Hematopoietic multipotent progenitor cell treated with erythropoietin and hydrocortisone succinate and interleukin-3 and kit ligand, for 17 days (in vitro differentiated cells): ENCODE measurements around the gene CTDSPL.
"Not testable (repeated sequence)": the region's sequence is repeated elsewhere in the genome, so short reads cannot be mapped to it uniquely, and the experiment has no call there.

Source experiments
- DNase-seq: peaks from one replicate; pipeline ENCODE4 v3.0.0-alpha.2; 2015; ENCODE audit warnings: low spot score

Gene CTDSPL

GRCh38 chr3:38018296-38019266 is 156.9 kb downstream of the CTDSPL start:
- no peak for DNase-seq

GRCh38 chr3:38019658-38020341 is 158.1 kb downstream of the CTDSPL start:
- no peak for DNase-seq

GRCh38 chr3:38020342-38020726 is 158.7 kb downstream of the CTDSPL start:
- DNase-seq = no peak

- no peak for DNase-seq
These were observed 159.5 kb downstream of the CTDSPL start for GRCh38 chr3:38021196-38021595.

- DNase-seq = no peak
These were observed 160.6 kb downstream of the CTDSPL start for GRCh38 chr3:38022301-38022700.

- no peak for DNase-seq
These were observed 161.4 kb downstream of the CTDSPL start for GRCh38 chr3:38022896-38023709.

GRCh38 chr3:38026856-38027255 is 165.2 kb downstream of the CTDSPL start:
- no peak for DNase-seq

- DNase-seq = no peak
These were observed 166.1 kb downstream of the CTDSPL start for GRCh38 chr3:38027466-38028465.

GRCh38 chr3:38028621-38029361 is 167.1 kb downstream of the CTDSPL start:
- no peak for DNase-seq

GRCh38 chr3:38029400-38030125 is 167.9 kb downstream of the CTDSPL start, which contains the start of gene PLCD1:
Gene PLCD1, minus strand, starts transcription at chr3:38029642. Its CDS starts 103 bp downstream, at chr3:38029539.
- no peak for DNase-seq

GRCh38 chr3:38030126-38031021 is 168.7 kb downstream of the CTDSPL start:
- DNase-seq = no peak

- no peak for DNase-seq
These were observed 169.6 kb downstream of the CTDSPL start for GRCh38 chr3:38031022-38031994.

- DNase-seq = no peak
These were observed 170.7 kb downstream of the CTDSPL start for GRCh38 chr3:38032328-38032865.

GRCh38 chr3:38033586-38033985 is 171.9 kb downstream of the CTDSPL start:
- not testable (repeated sequence) for DNase-seq
